Activated naive CD4-positive, alpha-beta T cell treated with anti-CD3 and anti-CD28 coated beads, Interleukin-2, amount 10 ng/mL, durations not matched to agents 7 days and 5 days (primary cell): ENCODE measurements around the gene UTP18.
"Not testable (repeated sequence)": the region's sequence is repeated elsewhere in the genome, so short reads cannot be mapped to it uniquely, and the experiment has no call there.

Experiments
- CTCF ChIA-PET: fragments of 350-600 bp; sonication (Branson Sonifier 250); formaldehyde crosslinking; loops from one replicate; lab custom pipeline; 2021; ENCODE audit warnings: antibody characterized with exemption; lab: Charles Lee
- DNase-seq: peaks from one replicate; pipeline ENCODE4 v3.0.0-alpha.2; 2020
- H3K27ac Mint-ChIP-seq: one replicate; pipeline ENCODE4 v1.8.0; 2021; ENCODE audit warnings: mild to moderate bottlenecking, moderate library complexity, mixed read lengths
- H3K27me3 Mint-ChIP-seq: one replicate; pipeline ENCODE4 v1.8.0; 2021; ENCODE audit warnings: mild to moderate bottlenecking, mixed read lengths
- H3K36me3 Mint-ChIP-seq: one replicate; pipeline ENCODE4 v1.8.0; 2021; ENCODE audit warnings: mixed read lengths
- H3K4me1 Mint-ChIP-seq: one replicate; pipeline ENCODE4 v1.8.0; 2021; ENCODE audit warnings: mixed read lengths
- H3K4me3 Mint-ChIP-seq: one replicate; pipeline ENCODE4 v1.8.0; 2021; ENCODE audit warnings: mild to moderate bottlenecking, moderate library complexity, mixed read lengths
- H3K9me3 Mint-ChIP-seq: one replicate; pipeline ENCODE4 v1.8.0; 2021; ENCODE audit warnings: mixed read lengths

UTP18 gene

GRCh38 chr17:51260237-51261023 lies at the start of gene UTP18:
Gene UTP18, plus strand, starts transcription at chr17:51260546. Its CDS starts 39 bp downstream, at chr17:51260585.
- Mint-ChIP-seq H3K27me3 (no peaks in the 10 kb centered on the region), H3K4me1 (peaks cover 59% of the 10 kb centered on the region), H3K4me3 (peak within 1 kb of the TSS; percentile 86), H3K36me3 (peaks cover 37% of the 10 kb centered on the region), H3K9me3 (no peaks in the 10 kb centered on the region), H3K27ac (peak within 1 kb of the TSS; percentile 97)
- CTCF ChIA-PET, result no interaction called here
- peak; percentile 97 for DNase-seq

- Mint-ChIP-seq H3K4me1 (no peaks in the 10 kb centered on the region), H3K27ac (no peak overlapping the region), H3K4me3 (no peak overlapping the region), H3K9me3 (no peaks in the 10 kb centered on the region), H3K27me3 (no peaks in the 10 kb centered on the region), H3K36me3 (peaks cover 31% of the 10 kb centered on the region)
- DNase-seq, result no peak
- CTCF ChIA-PET, result no interaction called here
Observed at GRCh38 chr17:51214920-51215319, 45.4 kb upstream of the UTP18 start.

GRCh38 chr17:51217946-51218345 lies 42.4 kb upstream of the UTP18 start:
- no peaks in the 10 kb centered on the region for H3K4me1 Mint-ChIP-seq
- no peak overlapping the region for H3K27ac Mint-ChIP-seq
- no peak for DNase-seq
- CTCF ChIA-PET, result no interaction called here
- no peak overlapping the region for H3K4me3 Mint-ChIP-seq
- no peaks in the 10 kb centered on the region for H3K27me3 Mint-ChIP-seq
- no peaks in the 10 kb centered on the region for H3K9me3 Mint-ChIP-seq
- H3K36me3 Mint-ChIP-seq, result peaks cover 35% of the 10 kb centered on the region

GRCh38 chr17:51221322-51221721 lies 39.0 kb upstream of the UTP18 start:
- H3K27ac Mint-ChIP-seq, result no peak overlapping the region
- no peaks in the 10 kb centered on the region for H3K9me3 Mint-ChIP-seq
- peaks cover 19% of the 10 kb centered on the region for H3K4me1 Mint-ChIP-seq
- no peaks in the 10 kb centered on the region for H3K27me3 Mint-ChIP-seq
- no peak for DNase-seq
- H3K4me3 Mint-ChIP-seq, result no peak overlapping the region
- CTCF ChIA-PET, result no interaction called here
- peaks cover 45% of the 10 kb centered on the region for H3K36me3 Mint-ChIP-seq

- no peak for DNase-seq
- Mint-ChIP-seq H3K27ac (peak overlapping the region; percentile 34), H3K36me3 (peaks cover 33% of the 10 kb centered on the region), H3K9me3 (no peaks in the 10 kb centered on the region), H3K4me1 (peaks cover 22% of the 10 kb centered on the region), H3K27me3 (no peaks in the 10 kb centered on the region), H3K4me3 (no peak overlapping the region)
- CTCF ChIA-PET, result no interaction called here
Observed at GRCh38 chr17:51224402-51225262, 35.7 kb upstream of the UTP18 start.

GRCh38 chr17:51225523-51225922 lies 34.8 kb upstream of the UTP18 start:
- H3K4me3 Mint-ChIP-seq, CTCF ChIA-PET, H3K27me3 Mint-ChIP-seq, H3K27ac Mint-ChIP-seq, DNase-seq, H3K9me3 Mint-ChIP-seq: not testable (repeated sequence)
- peaks cover 27% of the 10 kb centered on the region for H3K36me3 Mint-ChIP-seq
- H3K4me1 Mint-ChIP-seq, result peaks cover 22% of the 10 kb centered on the region

GRCh38 chr17:51228161-51228560 lies 32.2 kb upstream of the UTP18 start:
- DNase-seq, result no peak
- Mint-ChIP-seq H3K4me1 (peaks cover 24% of the 10 kb centered on the region), H3K9me3 (no peaks in the 10 kb centered on the region), H3K27me3 (no peaks in the 10 kb centered on the region), H3K27ac (no peak overlapping the region), H3K36me3 (peaks cover 14% of the 10 kb centered on the region), H3K4me3 (no peak overlapping the region)
- CTCF ChIA-PET, result no interaction called here

- DNase-seq, result no peak
- CTCF ChIA-PET, result interaction anchor here (0.9 kb wide), 1 partner anchor 8 kb away, joined by 3 read pairs; no protein-coding TSS in a partner anchor
- H3K4me3 Mint-ChIP-seq, result no peak overlapping the region
- H3K9me3 Mint-ChIP-seq, result no peaks in the 10 kb centered on the region
- H3K4me1 Mint-ChIP-seq, result peaks cover 13% of the 10 kb centered on the region
- H3K36me3 Mint-ChIP-seq, result peaks cover 2% of the 10 kb centered on the region
- H3K27me3 Mint-ChIP-seq, result no peaks in the 10 kb centered on the region
- H3K27ac Mint-ChIP-seq, result no peak overlapping the region
Observed at GRCh38 chr17:51229889-51230288, 30.5 kb upstream of the UTP18 start.

GRCh38 chr17:51230306-51230705 lies 30.0 kb upstream of the UTP18 start:
- no peak for DNase-seq
- Mint-ChIP-seq H3K4me3 (no peak overlapping the region), H3K27ac (no peak overlapping the region), H3K9me3 (no peaks in the 10 kb centered on the region), H3K27me3 (no peaks in the 10 kb centered on the region), H3K36me3 (no peaks in the 10 kb centered on the region), H3K4me1 (peaks cover 10% of the 10 kb centered on the region)
- CTCF ChIA-PET, result no interaction called here

- Mint-ChIP-seq H3K4me3 (no peak overlapping the region), H3K9me3 (no peaks in the 10 kb centered on the region), H3K27ac (no peak overlapping the region), H3K27me3 (no peaks in the 10 kb centered on the region), H3K36me3 (peaks cover 4% of the 10 kb centered on the region), H3K4me1 (peaks cover 7% of the 10 kb centered on the region)
- CTCF ChIA-PET, result no interaction called here
- no peak for DNase-seq
Observed at GRCh38 chr17:51231999-51232398, 28.3 kb upstream of the UTP18 start.

GRCh38 chr17:51234162-51234561 lies 26.2 kb upstream of the UTP18 start:
- Mint-ChIP-seq H3K27ac (no peak overlapping the region), H3K36me3 (peaks cover 7% of the 10 kb centered on the region), H3K4me3 (no peak overlapping the region), H3K4me1 (peaks cover 25% of the 10 kb centered on the region), H3K27me3 (no peaks in the 10 kb centered on the region), H3K9me3 (no peaks in the 10 kb centered on the region)
- no peak for DNase-seq
- CTCF ChIA-PET, result no interaction called here

- H3K4me3 Mint-ChIP-seq, result peak overlapping the region; percentile 8
- peak overlapping the region; percentile 66 for H3K27ac Mint-ChIP-seq
- CTCF ChIA-PET, result interaction anchor here (0.6 to 0.7 kb wide), 2 partner anchors 9 to 16 kb away, joined by 3 to 4 read pairs; no protein-coding TSS in a partner anchor
Observed at GRCh38 chr17:51238255-51238887, 22.0 kb upstream of the UTP18 start.

GRCh38 chr17:51240275-51240674 lies 20.1 kb upstream of the UTP18 start:
- no peak overlapping the region for H3K4me3 Mint-ChIP-seq
- H3K4me1 Mint-ChIP-seq, result peaks cover 22% of the 10 kb centered on the region
- no peaks in the 10 kb centered on the region for H3K27me3 Mint-ChIP-seq
- DNase-seq, result no peak
- H3K9me3 Mint-ChIP-seq, result no peaks in the 10 kb centered on the region
- H3K27ac Mint-ChIP-seq, result no peak overlapping the region
- CTCF ChIA-PET, result no interaction called here
- peaks cover 9% of the 10 kb centered on the region for H3K36me3 Mint-ChIP-seq

More at GRCh38 chr17:51238255-51238887, 22.0 kb upstream of the UTP18 start:
- H3K36me3 Mint-ChIP-seq, result peaks cover 9% of the 10 kb centered on the region
- H3K9me3 Mint-ChIP-seq, result no peaks in the 10 kb centered on the region
- peaks cover 22% of the 10 kb centered on the region for H3K4me1 Mint-ChIP-seq
- DNase-seq, result no peak
- no peaks in the 10 kb centered on the region for H3K27me3 Mint-ChIP-seq

- no peaks in the 10 kb centered on the region for H3K27me3 Mint-ChIP-seq
- H3K36me3 Mint-ChIP-seq, result peaks cover 7% of the 10 kb centered on the region
- H3K27ac Mint-ChIP-seq, result no peak overlapping the region
Observed at GRCh38 chr17:51244041-51244440, 16.3 kb upstream of the UTP18 start.

More at GRCh38 chr17:51244041-51244440, 16.3 kb upstream of the UTP18 start:
- H3K4me1 Mint-ChIP-seq, result peaks cover 3% of the 10 kb centered on the region
- no peak overlapping the region for H3K4me3 Mint-ChIP-seq
- no peak for DNase-seq
- H3K9me3 Mint-ChIP-seq, result no peaks in the 10 kb centered on the region
- CTCF ChIA-PET, result no interaction called here
